Stimulated activated naive CD8-positive, alpha-beta T cell treated with anti-CD3 and anti-CD28 coated beads, Interleukin-15, Interleukin-2, amounts not matched to agents 100 U/mL and 50 U/mL, for 24 hours (primary cell): ENCODE data around the gene TGFBI.
A peak's percentile ranks its signal among the peaks of the same experiment; 100 is the strongest.

Source experiments
- ATAC-seq: fragments of 150-1000 bp; cut with Tn5 transposase; one replicate; pipeline ENCODE4 v1.10.0; 2021
- DNase-seq: peaks from one replicate; pipeline ENCODE4 v3.0.0; 2021

TGFBI gene

DNA sequence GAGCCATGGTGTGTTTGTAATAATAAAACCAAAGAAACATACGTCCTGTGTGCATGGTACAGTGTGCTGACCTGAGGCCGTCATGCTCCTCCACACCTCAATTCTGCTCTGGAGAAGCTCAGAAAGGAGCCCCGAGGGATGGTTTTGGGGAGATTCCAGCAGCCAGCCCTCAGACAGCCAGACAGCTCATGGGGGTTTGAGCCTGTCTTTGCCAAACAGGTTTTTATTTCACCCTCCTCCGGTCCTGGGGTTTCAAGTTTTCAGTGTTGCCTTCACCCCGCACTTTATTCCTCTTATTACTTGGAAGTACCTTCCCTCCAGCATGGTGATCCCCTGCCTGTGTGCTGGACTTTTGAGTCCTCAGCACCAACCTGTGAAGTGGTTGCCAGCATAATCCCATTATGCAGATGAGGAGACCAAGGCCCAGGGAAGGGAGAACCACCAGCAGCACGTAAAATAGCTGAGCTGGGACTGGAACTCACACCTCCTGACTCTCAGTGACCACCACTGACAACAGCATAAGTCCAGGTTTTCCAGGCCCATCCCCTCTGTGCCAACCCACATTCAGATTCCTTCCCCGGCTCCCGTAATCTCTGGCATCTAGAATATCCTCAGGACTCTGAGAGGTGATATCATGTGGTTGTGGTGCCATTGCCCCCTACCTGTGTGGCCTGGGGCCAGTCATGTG is 35.1 kb downstream of the TGFBI start:
- ATAC-seq: no peak
- no peak for DNase-seq

DNA sequence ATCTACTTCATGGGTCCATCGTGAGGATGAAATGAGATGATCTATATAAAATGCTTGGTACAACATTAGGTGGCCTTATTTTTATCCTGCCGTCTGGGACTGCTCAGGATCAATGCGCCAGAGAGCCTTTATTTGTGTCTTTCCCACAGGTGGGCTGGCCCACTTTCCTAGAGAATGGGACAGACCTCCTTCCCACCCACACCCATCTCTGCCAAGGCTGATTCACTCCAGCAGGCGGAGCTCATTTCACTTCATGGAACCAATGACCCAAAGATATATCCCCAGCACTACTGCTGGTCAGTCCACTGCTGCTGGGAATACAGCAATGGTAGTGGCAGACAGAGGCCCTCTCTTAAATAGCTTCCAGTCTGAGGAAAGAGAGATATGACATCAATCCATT is 35.7 kb downstream of the TGFBI start:
- DNase-seq (no peak), ATAC-seq (no peak)

DNA sequence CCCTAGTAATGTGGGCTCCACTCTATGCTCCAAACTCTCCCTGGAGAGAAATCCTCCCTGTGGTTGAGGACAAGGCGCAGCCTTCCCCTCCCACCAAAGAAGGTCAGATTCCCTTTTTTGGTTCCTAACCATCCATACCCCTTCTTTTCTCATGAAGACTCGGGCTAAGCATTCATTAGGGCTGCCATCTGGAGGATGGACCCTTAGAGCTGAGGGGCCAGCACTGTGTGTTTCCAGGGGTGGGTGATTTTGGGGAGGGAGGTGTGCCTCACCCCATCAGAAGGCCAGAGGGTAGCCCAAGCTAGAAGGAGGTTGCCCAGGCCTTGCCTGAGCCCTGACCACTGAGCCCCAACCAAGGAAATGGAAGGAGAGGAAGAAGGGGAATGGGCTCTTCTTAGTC is 36.8 kb downstream of the TGFBI start:
- no peak for DNase-seq
- no peak for ATAC-seq

DNA sequence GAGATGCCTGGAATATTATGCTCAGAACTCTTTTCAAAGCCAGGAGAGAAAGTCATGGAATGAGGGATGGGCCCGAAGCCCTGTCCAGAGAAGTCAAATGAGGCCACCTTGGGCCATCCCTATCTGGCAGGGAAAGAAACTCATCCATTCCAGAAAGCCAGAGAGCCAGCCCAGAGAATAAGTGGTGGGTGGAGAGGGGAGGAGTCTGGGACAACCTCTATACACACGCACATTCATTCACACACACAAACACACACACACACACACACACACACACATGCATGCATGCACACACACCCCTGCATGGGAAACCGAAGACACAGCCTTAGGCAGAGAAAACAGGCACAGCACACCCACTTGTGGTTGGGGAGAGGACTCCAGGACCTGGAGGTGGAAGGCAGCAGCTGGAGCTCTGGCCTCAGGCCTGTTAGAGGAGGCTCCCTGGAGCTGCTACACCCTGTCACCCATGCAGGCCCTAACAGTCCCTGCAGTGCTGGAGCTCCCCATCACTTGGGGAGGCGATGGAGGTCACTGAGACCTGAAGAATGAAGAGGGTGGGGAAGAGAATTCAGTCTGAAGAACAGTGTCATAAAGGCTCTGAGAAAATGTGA is 38.0 kb downstream of the TGFBI start:
- peak; percentile 26 for ATAC-seq

DNA sequence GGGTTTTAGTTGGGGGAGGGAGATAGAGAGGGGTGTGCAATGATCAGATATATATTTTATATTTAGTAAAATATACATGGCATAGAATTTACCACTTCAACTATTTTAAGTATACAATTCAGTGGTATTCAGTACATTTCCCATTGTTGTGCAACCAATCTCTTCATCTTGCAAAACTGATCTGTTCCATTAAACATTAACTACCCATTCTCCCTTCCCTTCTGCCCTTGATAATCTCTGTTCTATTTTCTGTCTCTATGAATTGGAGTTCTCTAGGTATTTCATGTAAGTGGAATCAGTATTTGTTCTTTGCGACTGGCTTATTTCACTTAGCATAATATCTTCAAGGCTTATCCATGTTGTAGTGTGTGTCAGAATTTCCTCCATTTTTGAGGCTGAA is 38.6 kb downstream of the TGFBI start:
- no peak for ATAC-seq
- DNase-seq: no peak

More for the DNA sequence above, 38.0 kb downstream of the TGFBI start:
- no peak for DNase-seq

- no peak for ATAC-seq
- DNase-seq: no peak
Observed at GRCh38 chr5:136070486-136071285, 41.9 kb downstream of the TGFBI start.

DNA sequence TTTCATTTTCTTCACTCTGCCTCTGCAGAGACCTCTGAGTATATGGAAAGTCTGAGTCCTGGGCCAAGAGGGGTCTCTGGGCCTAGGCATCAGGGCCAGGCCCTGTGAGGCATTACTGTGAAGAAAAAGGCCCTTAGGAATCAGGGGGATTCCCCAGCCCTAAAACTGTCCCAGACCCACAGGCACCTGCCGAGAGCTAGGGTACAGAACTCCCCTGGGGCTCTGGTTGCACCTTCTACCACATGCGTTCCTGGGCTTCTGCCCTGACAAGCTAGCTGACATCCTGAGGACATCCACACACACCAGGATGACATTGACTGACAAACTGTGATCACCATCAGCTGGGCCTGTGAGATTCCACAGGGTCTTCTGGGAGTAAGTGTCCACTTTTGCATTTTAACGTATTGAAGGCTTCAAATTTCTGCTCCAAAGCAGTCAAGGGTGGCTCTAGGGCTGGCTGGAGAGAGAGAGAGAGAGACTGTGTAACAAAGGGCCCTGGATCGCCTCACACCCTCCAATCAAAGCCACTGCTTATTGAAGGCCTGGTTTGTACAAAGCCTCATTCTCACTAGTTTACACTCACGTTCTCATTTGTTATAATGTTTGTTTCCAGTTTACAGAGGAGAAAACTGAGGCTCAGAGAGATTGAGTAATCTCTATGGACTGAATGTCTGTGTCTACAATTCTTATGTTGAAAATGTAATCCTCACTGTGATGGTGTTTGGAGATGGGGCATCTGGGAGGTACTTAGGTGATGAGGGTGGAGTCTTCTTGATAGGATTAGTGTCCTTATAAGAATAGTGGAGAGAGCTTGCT is 45.1 kb downstream of the TGFBI start:
- no peak for DNase-seq
- peak; percentile 61 for ATAC-seq

- DNase-seq (no peak), ATAC-seq (no peak)
Observed at GRCh38 chr5:136075466-136075891, 46.7 kb downstream of the TGFBI start.

- ATAC-seq (no peak), DNase-seq (no peak)
Observed at GRCh38 chr5:136076067-136076466, 47.3 kb downstream of the TGFBI start.

- no peak for ATAC-seq
- no peak for DNase-seq
Observed at GRCh38 chr5:136076881-136077445, 48.2 kb downstream of the TGFBI start.

DNA sequence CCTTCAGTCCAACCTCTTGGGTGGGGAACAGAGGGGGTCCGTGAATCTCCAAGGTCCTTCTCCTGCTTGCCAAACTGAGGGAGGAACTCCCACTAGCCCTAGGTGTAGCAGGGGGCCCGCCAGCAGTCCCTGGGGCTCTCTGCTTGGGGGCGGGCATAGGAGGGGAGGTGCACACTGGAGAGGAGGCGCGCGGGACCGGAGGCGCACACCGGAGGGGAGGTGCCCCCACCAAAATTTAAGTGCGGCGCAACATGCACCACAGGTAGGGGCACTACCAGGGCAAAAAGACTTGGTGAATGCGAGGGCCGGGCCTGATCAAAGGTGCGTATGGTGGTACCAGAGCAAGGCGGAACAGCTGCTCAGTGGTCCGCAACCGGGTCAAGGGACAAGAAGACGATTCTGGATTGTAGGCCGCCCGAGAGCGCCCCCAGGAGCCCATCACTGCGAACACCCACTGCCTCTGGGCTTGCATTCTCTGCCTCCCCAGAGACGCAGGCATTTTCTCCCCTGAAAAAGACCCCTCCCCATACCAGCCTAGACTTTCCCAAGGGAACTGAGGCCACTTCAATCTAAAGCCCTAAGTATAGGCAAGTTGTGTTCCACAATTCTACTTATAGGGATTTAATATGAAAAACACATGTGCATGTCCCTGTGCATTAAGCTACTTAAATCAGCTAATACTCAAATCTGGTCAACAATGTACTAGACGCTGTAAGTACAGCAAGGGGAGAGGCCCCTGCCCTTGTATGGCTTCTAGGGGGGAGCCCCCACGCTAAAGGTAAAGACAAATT is 50.6 kb downstream of the TGFBI start:
- ATAC-seq (no peak), DNase-seq (no peak)

GRCh38 chr5:136080113-136080482 is 51.3 kb downstream of the TGFBI start:
- ATAC-seq: no peak
- DNase-seq: no peak

DNA sequence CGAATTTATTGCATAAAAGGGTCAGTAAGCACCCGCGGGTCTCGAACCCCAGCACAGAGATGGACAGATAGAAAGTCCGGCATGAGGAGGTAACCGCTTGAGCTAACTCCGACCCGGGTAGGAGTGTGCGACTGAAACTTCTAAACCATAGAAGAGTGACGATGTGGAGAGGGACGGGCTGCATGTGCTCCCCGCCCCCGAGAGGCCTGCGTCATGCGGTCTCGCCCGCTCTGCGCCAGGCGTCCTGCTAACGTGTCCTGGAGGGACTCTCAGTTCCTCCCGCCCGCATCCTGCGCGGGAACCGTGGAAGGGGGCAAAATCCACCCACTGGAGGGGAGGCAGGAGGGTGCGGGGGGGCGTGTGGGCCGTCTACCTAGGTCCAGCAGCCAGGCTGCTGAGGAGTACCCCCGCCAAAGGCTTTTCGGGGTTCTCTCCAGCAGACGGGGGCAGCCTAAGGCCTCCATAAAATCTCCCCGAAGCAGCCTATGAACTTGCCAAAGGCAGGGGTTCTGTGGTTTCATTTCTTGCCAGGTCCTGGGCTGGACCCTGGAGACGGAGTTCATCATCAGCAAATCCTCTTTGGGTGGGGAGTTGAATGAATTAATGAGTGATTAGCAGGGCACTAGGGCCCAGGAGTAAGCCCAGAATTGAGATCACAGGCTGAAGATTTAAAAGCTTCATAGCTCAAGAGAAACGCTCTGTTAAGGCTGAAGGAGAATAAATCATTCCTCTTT is 51.9 kb downstream of the TGFBI start:
- ATAC-seq (peak; percentile 97), DNase-seq (peak; percentile 88)

- DNase-seq (no peak), ATAC-seq (no peak)
Observed at GRCh38 chr5:136081217-136081591, 52.4 kb downstream of the TGFBI start.

DNA sequence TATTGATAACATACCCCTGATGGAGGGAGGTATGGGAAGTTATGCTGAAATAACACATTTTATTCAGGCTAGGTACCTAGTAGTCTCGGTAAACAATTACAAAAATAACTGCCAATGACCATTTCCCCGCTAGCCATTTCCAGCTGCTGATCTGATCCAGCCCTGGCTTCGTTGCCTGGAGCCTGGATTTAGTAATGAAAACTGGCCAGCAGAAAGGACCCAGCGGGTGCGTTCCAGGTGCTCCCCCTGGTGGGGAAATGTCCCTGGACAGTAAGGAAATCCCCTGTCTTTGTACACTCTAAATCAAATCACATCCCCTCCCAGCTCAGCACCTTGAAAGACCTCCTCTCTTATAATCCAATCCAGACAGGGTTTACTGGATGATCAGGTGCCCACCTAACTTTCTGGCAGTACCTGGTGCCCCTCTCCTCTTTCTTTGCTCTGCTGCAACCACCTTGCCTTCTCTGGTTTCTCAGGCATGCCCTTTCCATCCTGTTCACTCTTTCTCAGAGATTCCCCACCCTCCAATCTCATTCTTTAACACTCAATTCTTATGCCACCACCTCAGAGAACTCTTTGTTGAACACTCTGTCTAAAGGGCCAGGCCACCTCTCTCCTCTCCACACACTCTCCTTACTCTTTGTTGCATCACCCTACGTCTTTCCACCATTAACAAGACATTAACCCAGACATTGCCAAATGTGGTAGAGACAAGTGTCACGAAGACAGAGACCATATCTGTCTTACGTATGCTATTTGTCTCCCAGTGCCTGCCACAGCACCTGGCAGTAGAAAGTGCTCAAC is 53.8 kb downstream of the TGFBI start:
- DNase-seq (peak; percentile 76), ATAC-seq (no peak)

DNA sequence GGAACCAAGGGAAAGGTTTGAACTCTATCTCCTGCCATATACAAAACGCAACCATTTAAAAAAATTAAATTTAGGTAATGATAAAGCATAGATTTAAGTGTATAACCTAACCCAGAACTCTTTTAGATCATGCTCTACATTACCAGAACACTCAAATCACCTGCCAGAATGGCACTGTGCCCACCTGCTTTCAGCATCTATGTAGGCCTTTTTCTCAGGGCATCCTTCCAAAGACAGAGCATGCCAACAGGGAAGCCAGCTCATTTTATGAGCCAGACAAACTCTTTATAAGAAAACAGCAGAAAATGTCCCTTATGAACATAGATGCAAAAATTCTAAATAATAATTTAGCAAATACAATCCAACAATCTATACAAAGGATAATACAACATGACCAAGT is 55.9 kb downstream of the TGFBI start:
- no peak for DNase-seq
- ATAC-seq: no peak

GRCh38 chr5:136086783-136087566 is 58.2 kb downstream of the TGFBI start:
- ATAC-seq: no peak
- DNase-seq: no peak

- ATAC-seq (no peak), DNase-seq (no peak)
Observed at GRCh38 chr5:136087961-136088871, 59.4 kb downstream of the TGFBI start.
